GM18511 (cell line): ENCODE data around the gene HIGD1A.

Source experiments
- ATAC-seq: cut with Tn5 transposase; IDR thresholded peaks from one replicate; pipeline ENCODE4 v1.9.1; 2021; ENCODE audit warnings: mild to moderate bottlenecking, moderate library complexity; ENCODE audit not compliant: unreplicated experiment

The HIGD1A gene

DNA sequence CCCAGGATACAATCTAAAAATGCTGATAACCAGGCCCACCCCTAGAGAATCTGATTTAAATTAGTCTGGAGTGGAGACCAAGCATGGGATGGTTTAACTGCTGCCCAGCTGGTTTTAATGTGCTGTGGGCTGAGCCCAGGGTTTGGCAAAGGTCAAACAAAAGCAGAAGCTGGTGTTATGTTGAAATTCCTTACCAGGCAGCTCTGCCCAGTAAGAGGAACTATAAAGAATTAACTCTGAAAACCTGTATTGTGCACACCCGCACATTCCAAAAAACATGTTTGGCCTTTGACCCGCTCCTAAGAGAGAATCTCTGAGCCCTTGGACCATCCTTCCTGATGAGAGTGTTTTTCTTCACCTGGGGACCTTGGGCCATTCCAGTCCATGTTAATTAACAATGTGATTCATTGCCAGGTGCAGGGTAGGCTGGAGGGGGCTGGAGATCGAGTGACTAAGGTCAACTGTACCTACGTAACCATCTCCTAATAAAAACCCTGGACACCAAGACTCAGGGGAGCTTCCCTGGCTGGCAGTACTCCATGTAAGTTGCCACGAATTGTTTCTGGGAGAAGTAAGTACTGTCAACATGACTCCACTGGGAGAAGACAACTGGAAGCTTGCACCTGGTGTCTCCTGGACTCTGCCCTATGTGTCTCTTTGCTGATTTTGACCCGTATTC, 42.1 kb downstream of the HIGD1A start:
- ATAC-seq = no peak

DNA sequence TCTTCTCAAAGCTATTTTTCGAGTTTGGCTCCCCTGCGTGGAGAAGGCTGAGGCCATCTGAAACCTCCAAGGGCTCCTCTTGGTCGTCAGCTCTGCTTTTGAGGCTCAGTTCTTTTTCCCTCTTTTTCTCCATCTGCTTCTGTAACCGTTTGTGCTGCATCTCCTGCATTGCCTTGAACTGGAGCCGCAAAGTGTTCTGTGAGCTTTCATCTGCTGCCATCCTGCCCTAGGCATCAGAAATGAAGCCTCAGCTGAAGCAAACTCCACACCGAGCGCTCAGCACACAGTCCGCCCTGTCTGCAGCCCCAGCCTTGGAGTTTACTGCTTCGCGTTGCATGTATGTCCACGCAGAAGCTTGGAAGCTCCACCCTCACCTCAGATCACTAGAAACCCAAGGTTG, 46.2 kb downstream of the HIGD1A start:
- no peak for ATAC-seq

GRCh38 chr3:42756681-42757213, 47.5 kb downstream of the HIGD1A start:
- ATAC-seq = no peak

DNA sequence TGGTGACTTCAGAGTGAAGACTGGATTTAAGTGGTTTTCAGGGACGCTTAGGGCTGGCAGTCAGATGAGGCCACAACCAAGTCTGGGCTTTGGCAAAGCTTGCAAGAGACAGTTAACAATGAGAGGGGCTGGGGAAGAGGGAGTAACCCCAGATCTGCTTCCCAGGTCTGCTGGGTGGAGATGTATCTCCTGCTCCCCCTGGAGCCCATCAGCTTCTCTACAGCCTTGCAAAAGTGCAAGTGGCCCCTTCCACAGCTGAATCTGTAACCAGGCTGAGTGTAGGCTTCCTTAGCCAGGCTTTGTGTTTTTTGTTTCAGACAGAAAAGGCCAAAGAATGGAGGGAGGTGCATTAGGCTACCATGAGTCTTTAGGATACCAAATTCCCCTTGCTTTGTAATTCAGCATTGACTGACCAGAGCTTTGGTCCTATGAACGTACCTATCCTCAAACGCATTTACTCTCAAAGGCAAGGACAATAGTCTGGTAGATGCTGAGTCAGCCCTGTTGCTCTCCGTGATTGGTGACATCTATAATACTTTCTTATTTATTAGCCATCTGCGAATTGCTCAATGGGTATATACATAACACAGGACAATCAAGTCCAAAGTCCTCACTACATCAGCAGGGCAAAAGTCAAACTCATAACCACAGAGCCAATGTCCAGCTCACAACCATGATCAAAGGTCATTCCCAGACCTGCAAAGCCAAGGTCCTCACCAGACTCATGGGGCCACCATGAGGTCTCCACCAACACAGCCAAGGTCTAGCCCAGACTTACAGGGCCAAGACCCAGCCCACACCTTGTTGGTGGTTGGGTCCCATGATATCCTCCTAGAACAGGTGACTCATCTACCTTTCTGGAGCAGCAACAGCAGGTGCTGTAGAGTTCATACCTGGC, 48.4 kb downstream of the HIGD1A start:
- no peak for ATAC-seq

- ATAC-seq = no peak
These were observed 50.5 kb downstream of the HIGD1A start for GRCh38 chr3:42753757-42754156.

- no peak for ATAC-seq
These were observed 51.3 kb downstream of the HIGD1A start for GRCh38 chr3:42752961-42753360.

- ATAC-seq = no peak
These were observed 51.8 kb downstream of the HIGD1A start for GRCh38 chr3:42752441-42752840.

DNA sequence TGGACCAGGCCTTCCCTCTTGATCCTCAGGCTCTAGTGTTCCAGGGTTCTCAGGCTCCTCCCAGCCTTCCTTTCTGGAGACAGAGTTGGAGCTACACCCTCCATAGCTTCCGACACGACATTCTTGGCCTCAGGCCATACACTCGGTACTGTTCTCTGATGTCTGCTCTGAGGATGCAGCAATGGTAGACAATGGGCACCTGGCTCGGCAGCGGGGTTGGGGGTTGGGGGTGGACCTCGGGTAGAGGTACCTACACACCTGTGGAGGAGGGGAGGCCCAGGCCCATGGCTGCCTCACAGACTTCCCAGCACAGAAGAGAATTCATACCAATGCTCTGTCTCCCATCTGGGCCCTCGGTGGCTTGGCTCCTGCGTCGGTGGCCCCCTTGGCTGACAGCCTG, 52.7 kb downstream of the HIGD1A start:
- no peak for ATAC-seq

- ATAC-seq = no peak
These were observed 53.5 kb downstream of the HIGD1A start for GRCh38 chr3:42750834-42751233.

DNA sequence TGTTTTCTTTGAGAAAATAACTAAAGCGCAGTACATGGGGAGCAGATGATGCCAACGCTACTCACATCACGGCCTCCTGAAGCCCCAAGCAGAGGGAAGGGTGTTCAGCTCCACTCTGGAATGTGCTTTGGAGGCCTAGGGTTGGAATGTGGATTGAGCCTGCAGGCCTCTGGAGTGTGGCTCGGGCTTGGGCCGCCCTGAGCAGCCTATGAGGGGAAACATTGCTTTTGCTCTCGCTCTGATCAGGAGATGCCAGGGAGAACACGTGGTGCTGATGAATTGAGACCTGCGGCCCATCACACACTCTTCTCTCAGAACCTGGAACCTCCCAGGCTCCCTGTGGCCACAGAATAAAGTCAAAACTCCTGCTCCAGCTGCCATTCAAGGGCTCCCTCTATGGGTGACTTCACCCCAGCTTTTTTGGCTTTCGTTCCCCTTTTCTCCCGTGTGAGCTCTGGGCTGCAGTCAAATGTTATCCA, 54.5 kb downstream of the HIGD1A start:
- no peak for ATAC-seq

DNA sequence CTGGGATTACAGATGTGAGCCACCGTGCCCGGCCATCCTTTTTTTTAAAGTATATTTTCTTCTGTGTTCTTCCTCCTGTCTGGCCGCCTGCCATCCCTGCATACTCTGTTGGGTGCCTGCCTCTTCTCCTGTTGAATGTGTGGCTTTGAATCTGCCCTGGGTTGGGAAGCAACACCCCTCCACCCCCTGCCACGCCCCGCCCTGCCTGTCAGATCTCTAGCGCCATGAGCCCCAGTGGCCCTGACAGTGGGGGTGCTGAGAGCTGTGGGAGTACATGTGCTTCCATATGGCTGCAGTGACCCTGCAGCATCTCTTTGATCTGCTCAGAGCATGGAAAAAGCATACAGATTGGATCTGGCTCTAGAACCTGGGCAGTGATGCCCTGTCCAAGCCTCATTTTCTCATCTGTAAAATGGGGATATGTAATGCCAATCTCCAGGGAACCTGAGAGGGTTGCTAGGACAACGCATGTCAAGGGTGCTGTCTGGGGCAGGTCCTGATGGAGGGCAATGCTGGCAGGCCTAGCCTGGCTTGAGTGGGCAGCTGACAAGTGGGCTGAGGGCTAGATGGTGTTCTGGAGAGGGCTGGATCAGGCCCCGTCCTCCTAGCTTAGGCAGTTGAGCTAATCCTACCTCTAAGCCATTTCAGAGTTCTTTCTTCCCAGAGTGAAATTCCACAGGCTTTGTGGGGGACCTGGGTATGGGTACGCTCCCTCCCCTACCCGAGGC, 55.1 kb downstream of the HIGD1A start:
- ATAC-seq = no peak

- no peak for ATAC-seq
These were observed 56.7 kb downstream of the HIGD1A start for GRCh38 chr3:42747581-42747980.

DNA sequence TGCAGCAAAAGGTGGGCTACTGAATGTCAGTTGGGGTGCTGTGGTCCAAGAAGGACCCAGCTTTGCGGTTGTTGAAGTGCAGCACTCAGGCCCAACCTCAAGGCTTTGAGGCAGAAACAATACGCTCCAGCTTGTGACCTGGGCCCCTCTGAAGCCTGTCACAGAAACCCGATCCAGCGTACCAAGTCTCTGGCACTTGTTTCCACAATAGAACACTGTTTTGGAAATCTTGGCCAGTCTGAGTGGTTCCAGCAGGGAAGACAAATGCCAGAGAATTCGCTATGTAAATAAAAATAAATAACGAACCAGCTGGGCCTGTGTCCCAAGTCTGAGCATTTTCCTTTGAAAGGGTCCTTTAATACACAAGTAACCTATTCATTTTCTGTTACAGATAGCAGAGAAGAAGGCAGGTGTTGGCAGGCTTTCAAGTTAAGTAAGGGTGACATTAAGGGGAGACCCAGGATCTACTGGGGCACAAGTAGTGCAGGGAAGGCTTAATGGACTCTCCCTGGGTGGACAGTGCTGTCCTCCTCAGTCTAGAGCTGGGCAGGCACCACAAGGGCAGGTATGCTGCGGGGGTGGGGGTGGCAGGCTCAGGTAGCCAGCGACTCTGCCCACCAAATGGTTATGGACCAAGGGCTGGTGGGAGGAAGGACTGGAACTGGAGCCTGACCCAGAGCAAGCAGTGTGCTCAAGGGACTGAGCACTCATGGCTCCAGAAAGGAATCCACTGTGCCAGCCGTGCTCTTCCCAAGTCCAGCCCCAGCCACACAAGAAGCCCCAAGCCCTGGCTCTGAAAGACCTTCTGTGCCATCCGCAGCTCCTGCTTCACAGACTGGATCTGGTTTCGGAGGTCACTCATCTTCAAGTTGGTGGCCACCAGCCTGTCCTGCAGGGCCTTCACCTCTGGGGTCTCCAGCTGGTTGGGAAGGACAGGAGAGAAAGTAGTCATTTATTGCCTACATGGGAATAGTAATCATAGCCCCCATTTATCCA, 57.5 kb downstream of the HIGD1A start:
- ATAC-seq = no peak

DNA sequence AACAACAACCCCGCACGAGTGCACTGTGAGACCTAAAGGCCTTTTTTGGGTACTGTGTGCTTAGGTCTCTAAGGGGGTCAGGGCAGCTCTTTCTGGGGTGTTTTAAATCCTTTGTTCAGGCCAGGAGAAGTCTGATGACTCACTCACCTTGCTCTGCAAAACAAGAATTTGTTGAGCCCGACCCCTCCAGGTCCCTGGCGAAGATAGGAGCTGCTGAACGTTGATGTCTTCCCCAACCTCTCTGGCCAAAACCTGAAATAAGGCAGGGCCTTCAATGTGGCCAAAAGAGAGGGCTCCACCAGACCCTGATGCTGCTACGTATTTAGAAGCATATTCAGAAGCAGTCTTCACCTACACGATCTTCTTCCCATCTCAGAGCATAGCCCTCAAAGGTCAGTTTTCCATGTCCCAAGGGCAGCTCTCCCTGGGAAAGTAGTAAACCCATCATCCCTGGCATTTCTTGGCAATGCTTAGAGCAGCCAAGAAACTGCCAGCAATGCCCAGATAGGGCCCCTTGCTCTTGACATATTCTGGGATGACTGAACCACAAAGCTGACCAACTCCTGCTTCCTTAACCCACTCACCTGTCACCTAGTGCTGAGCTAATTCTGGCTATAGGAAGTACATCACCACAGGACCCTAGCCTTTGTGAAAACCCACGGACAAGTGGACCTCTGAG, 58.4 kb downstream of the HIGD1A start:
- ATAC-seq = no peak

GRCh38 chr3:42745291-42745745, 59.0 kb downstream of the HIGD1A start:
- ATAC-seq = no peak

GRCh38 chr3:42743204-42743995, 60.9 kb downstream of the HIGD1A start:
- no peak for ATAC-seq

DNA sequence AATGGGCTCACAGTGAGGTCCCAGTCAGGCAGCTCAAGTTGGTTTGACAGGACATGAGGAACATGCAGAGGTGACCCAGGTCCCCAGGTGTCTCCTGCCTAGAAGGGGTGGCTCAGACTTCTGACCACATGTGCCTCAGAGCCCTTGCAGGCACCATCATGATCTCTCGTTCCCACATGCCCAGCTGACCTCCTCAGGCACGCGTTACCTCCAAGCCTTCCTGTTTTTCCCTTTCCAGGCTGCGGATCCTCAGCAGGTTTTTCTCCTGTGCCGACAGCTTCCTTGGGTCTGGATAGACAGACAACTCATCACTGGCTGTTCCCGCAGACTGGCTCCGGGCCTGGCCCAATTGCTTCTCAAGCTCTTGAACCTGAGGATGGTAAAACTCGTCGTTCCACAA, 61.6 kb downstream of the HIGD1A start:
- ATAC-seq = no peak

DNA sequence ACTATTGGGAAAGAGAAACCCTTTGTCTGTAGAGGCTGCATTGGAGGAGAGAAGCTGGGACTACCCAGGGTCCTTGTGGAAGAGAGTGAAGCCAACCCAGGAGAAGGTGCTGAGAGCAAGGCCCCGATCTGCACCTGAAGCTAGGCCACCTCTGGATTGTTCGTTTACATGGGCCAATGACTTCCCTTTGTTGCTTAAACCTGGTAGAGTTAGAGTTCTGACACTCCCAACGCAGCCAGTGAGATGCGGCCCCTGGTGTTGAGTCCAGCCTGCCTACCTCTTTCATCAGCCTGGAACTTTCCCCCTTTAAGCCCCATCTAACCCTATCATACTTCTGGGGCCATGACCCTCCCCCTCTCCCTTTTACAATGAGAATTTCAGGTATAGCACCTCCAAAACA, 62.0 kb downstream of the HIGD1A start:
- ATAC-seq = no peak

GRCh38 chr3:42741796-42742195, 62.5 kb downstream of the HIGD1A start:
- no peak for ATAC-seq
